Activated gamma-delta T cell treated with Interleukin-2 at 50 U/mL for 16 hours (primary cell): ENCODE results near the gene SASH1.
"Not testable (repeated sequence)": the region's sequence is repeated elsewhere in the genome, so short reads cannot be mapped to it uniquely, and the experiment has no call there.

Experiments used
- DNase-seq: peaks from one replicate; pipeline ENCODE4 v3.0.0-alpha.2; 2020

The SASH1 gene

GRCh38 chr6:148329596-148330381, 12.8 kb upstream of the SASH1 start:
- DNase-seq, result no peak

DNA sequence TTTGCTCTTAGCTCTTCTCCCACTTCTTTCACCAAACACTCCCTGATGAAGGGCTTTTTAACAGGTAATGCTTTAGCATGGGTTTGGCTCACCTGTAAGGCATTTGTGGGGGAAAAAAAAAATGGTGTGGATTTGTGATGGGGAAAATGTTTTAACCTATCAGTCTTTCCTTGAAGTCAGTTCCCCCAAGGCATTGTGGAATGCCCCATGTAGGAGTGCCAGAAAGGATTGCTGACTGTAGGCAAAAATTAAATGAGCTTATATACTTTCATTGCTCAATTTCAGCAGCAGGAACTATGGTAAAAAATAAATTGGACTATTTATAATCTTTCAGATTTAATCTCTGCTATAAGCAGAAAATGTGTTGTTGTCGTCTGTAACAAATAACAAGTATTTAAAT, 10.6 kb upstream of the SASH1 start:
- DNase-seq, result no peak

- DNase-seq, result no peak
Observed at GRCh38 chr6:148336901-148337300, 5.7 kb upstream of the SASH1 start.

DNA sequence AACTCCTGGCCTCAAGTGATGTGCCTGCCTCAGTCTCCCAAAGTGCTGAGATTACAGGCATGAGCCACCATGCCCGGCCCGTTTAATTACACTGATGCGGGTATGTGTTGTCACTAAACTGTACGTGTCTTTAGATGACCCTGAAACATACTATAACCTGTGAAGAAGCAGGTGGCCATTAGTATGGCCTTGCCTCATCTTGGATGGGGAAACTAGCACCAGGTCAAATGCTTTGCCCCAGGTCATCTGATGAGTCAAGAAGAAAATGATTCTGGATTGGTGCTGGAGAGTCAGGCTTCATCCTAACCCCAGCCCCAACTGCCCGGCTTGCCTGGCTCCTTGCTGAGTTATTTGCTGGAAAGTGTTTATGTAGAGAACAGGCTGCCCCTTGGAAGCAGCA, 2.9 kb upstream of the SASH1 start:
- DNase-seq, result no peak

DNA sequence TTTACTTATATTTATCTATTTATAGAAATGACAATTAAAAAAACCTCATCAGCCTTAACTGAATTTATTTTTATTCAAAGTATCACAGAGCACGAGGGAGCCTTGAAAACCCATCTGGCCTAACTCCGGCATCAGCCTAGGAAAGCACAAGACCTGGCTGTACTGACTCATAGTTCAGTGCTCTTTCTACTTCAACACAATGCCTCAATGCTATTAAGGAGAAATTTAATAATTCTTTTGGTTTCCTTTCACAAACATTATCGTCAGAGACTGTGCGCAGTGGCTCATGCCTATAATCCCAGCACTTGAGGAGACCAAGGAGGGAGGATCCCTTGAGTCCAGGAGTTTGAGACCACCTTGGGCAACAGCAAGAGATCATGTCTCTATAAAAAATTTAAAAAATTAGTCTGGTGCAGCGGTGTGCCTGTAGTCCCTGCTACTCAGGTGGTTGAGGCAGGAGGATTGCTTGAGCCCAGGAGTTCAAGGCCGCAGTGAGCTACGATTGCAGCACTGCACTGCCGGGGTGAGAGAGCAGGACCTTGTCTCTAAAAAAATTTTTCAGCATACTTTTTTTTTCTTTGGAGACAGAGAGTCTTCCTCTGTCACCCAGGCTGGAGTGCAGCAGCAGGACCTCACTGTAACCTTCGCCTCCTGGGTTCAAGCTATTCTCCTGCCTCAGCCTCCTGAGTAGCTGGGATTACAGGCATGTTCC, 1.9 kb upstream of the SASH1 start:
- no peak for DNase-seq

- no peak for DNase-seq
Observed at GRCh38 chr6:148342100-148342349, 613 bp upstream of the SASH1 start.

DNA sequence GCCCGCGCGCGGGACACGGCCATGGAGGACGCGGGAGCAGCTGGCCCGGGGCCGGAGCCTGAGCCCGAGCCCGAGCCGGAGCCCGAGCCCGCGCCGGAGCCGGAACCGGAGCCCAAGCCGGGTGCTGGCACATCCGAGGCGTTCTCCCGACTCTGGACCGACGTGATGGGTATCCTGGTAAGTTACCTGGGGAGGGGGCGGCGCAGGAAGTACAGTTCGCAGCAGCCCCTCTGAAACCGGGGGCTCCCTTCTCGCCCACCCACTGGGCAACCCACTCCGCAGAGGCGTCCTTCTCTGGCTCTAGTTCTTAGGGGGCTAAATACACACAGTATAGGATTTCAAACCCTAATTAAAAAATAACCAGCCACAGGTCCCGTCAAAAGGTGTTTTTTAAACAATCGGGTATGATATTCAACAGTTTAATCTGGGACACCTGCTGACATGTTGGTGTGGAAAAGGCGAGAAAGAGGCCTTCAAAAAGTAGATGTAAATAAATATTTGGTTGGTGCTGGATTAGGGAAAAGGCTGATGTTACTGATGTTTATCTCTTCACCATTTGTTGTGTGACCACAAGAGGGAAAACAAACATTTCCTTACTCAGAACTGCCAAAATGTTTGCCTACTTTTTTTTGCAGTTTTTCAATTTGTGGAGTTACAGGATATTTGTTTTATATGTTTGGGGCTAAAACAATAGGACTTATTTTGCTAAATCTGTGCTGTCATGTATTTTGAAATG, 577 bp downstream of the SASH1 start:
- DNase-seq, result no peak

GRCh38 chr6:148345176-148345575, 2.5 kb downstream of the SASH1 start:
- DNase-seq, result no peak

DNA sequence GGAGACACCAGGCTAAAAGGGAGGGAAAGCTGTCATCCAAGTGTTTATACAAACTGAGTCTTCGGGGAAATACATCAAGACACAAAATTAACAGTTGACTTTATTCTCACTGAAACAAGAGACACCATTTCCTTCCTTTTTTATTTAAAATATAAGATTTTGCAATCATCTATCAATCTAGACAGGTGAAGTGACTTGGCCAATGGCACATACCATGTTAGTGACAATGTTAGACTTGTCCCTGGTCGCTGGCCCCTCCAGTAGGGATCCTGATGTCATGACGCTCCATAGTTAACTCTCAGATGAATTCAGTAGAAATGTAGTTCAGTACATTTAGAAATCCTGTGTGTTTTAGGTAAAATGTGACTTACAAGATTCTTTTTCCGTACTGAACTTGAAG, 2.9 kb downstream of the SASH1 start:
- no peak for DNase-seq

GRCh38 chr6:148346681-148347440, 4.2 kb downstream of the SASH1 start:
- DNase-seq, result no peak

GRCh38 chr6:148347441-148348054, 4.9 kb downstream of the SASH1 start:
- DNase-seq, result no peak

DNA sequence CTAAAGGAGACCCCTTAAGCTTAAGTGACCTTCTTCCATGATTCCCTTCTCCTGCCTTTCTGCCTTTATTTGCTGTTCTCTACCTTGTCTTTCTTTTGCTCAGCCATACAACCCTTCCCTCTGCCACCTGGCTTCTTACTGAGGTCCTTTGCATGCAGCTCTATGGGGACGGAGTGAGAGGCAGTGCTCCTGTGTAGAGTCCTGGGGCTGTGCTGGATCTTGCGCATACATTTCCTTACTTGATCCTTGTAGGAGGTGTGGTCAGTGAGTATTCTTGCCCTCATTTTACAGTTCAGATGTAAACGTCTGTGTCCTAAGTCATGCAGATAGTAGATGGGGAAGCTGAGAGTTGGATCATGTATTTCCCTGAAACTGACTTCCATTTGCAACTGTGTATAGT, 5.7 kb downstream of the SASH1 start:
- no peak for DNase-seq

GRCh38 chr6:148348778-148349177, 6.1 kb downstream of the SASH1 start:
- DNase-seq, result no peak

DNA sequence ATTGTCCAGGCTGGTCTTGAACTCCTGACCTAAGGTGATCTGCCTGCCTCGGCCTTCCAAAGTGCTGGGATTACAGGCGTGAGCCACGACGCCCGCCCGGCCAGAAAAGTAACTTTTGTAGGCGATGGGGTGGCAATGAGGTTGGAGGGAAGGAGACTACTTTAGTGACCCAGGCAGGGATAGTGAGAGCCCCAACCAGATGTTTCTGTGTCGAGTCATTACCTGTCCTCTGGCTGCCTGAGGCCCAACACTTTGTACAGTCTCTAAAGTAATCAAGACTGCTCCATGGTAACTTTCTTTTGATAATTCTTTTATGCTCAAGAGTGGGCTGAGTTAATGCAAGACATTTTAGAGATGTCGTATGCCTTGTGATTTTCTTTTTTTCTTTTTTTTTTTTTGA, 6.8 kb downstream of the SASH1 start:
- DNase-seq, result no peak

DNA sequence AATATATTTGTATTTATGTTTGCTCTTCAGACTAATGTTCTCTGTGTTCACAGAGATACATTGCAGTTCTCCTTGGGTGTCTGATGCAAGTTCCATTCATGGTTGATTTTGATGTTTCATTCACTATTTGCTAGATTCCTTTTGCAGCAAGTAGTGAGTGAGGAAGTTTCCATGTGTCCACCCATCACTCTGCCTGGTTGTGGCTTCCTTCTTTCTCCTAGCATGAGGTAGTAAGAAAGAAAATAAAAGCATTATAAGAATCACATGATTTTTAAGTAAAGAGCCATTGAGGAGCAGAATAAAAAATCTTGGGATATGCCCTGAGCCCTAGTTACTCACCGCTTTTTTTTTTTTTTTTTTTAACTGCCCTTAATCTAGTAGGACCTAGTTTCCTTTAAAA, 8.7 kb downstream of the SASH1 start:
- no peak for DNase-seq

- not testable (repeated sequence) for DNase-seq
Observed at GRCh38 chr6:148352421-148352820, 9.8 kb downstream of the SASH1 start.

- DNase-seq, result no peak
Observed at GRCh38 chr6:148358196-148358785, 15.7 kb downstream of the SASH1 start.

GRCh38 chr6:148359228-148359627, 16.6 kb downstream of the SASH1 start:
- DNase-seq, result no peak

DNA sequence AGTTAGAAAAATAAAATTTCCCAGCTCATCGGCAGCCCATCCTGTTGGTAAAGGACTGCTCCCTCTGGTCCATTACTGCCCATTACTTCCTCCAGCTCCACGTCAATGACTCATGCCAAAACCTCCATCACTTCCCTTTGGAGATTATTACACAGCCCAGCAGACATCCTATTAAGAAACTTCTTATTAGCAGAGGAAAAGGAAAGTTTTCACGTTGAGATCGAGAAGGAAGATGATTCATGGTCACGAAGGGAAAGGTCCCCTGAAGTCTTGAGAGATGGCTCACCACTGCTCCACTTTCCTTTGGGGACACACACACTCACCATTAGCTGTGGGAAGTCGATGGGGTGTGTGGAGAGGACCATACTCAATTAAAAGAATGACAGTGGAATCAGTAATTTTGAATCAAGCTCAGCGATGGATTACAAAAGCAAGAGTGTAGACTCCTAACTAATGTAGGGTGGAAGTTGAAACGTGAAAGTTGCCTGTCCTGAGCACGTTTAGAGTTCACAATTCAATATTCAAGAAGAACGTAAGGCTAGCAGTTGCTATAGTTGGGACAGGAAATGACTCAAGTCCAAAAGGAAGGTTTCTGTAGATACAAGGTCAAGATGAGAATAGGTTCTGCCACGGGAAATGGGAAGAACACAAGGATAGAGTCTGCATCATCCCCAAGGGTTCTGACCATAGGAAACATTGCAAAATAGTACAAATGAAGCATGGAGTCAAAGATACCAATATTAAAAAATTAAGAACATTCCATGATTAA, 21.6 kb downstream of the SASH1 start:
- no peak for DNase-seq

- no peak for DNase-seq
Observed at GRCh38 chr6:148365041-148365440, 22.4 kb downstream of the SASH1 start.

DNA sequence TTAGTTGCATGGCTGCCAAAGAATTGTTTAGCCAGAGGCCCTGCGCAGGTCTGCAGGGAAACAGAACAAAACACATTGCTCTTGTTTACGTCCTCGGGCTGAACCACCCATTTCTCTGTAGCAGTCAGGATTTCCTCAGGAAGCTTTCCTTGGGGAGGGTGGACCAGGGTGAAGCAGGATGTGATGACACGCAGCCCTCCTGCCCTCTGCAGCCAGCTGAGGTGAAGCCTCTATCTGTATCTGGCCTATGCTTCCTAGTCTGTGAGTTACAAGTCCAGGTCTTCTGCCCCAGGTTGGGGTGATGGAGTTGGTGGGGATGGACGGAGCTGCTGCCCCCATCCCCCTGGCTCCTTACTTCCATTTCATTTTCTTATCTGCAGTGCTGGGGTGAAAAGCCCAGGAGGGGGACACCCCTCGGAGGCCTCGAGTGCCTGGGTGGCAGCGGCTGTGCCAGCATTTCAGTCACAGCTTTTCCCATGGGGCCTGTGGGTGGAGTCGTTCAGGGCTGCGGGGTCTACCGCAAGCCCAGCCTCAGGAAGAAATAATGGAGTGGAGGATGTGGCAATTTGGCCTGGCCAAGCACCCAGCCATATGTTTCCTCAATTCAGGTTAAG, 24.9 kb downstream of the SASH1 start:
- DNase-seq, result no peak
